Activated naive CD4-positive, alpha-beta T cell (primary cell): ENCODE measurements around the gene RAB7B.

Source experiments
- DNase-seq, 4 experiments: peaks; one replicate each; lab custom pipeline; 2025; lab: John Stamatoyannopoulos, UW

The RAB7B gene

DNA sequence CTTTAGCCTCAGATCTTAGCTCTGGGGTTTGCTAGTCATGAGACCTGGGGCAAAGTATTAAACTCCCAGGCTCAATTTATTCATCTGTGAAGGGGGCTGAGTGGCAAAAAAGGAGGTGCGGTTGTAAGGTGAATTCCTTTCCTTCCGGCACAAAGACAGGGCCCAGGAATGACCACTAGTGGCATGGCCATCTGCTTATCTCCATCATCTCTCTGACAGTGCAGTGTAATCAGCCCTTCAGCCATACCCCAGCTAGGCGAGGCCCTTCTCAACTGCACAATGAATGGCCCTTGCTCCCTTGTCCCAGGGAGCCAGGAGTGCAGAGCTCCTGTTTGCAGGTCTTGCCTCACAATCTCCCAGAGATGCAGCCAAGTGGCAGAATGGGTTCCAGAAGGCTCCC is 54.3 kb downstream of the RAB7B start:
- no peak for DNase-seq

DNA sequence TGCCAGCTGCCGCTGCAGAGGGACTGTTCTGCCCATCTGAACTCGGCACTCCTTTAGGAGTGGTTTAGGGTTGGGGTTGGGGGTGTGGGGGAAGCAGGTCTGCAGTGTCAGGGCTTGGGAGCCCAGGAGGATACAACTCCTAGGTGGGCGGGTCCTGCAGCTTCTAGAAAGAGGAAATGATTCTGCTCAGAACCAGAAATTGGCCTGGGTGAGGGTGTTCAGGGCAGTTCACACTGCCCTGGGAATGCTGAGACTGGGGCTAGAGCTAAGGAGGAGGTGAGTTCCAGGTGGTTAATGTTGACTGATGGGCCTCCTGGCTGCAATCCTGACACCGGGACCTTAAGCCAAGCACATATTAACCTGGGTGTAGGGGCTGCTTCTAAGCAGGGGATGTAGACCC is 55.2 kb downstream of the RAB7B start:
- no peak for DNase-seq

DNA sequence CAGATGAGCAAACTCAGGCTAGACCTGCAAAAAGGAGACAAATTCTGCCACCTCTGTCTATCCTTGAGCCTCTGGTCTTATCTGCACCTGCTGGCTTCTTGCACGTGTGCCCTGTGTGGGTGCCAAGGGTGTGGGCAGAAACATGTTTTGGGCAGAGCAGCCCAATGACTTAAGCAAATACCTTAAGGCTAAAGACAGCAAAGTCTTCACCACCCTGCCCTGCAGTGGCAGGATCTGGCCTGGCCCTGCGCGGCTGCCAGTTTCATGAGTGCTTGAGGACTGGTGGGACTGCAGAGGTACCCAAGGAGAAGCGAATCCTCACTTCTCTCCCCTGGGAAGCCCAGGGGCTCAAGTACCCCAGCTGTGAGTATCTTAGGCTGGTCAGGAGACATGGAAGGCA is 56.2 kb downstream of the RAB7B start:
- DNase-seq, result no peak

DNA sequence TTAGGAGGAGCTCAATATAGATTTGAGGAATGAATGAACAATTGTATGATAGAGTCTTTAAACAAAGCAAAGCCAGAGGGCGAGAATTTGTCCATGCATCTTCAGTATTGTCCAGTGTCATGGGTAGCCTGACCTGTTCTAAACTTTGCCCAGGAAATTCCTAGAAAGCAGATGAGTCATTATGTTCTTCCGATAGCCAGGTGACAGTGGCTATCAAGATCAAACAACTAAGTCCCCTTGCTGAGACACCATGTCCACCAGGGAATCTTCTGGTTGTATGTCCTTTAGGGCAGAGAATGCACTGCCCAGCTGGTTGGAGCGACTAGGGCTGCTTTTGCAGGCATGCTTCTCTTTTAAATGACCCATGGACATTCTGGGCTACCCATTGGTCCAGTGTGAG is 58.1 kb downstream of the RAB7B start:
- DNase-seq, result no peak

DNA sequence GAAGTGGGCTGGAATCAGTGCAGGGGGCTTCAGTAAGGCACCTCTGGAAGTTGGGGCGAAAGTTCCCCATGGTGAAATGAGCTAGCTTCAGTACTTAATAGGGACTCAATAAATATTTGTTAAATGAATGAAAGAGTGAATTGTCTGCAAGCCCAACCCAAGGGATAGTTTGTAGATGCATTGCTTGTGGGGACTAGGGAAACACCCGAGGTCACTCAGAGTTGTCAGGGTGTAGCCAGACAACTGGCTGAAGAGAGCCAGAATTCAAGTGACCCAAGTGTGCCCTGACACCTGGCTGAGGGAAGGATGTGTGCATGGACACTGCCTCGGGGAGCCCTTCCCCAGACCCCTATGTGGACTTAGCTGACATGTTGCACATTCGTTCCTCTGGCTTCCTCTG is 58.7 kb downstream of the RAB7B start:
- DNase-seq, result no peak

DNA sequence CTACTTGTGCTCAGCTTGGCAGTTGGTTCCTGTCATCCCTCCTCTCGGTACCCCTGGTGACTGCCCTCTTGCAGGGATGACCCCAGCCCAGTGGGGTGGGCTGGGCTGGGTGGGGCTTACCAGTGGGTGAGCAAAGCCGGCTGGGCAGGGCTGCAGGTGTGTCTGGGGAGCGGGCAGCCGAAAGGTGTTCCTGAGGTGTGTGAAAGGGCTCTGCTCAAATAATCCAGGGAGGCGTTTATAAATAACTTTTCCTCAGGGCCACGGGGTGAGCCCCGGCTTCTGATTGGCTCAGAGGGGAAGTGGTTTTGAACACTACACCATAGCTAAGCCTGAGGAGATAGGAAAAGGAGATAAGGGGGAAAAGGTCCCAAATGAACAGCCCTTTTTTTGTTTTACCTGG is 60.0 kb downstream of the RAB7B start, which contains the start of gene SLC26A9:
Gene SLC26A9, minus strand, starts transcription at position 212 of the 400 bp plus-strand sequence. CDS start 7,636 bp downstream, outside the sequence.
- no peak for DNase-seq

DNA sequence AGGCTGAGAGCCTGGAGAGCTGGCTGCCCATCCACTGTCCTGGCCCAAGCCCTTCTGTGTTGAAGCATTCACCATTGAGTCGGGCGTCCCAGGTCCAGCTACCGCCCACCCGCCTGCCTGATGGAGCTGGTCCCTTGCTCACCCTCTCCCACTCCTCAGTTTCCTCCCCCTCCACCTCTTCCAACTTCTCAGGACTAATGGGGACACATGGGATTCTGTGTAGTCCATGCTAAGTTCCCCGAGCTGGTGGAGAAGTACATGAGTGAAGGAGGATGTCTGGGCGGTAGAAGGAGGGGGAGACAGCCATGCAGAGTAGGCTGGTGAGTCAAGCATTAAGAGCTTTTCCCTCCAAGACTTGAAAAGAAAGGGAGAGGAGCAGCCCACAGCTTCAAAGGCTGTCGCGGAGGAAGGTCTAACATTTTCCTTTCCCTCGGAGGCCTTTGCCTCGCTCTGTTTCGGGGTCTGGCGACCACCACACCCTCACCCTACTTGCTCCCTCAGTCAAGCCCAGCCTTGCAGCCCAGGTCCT is 60.5 kb downstream of the RAB7B start:
- DNase-seq, result no peak

DNA sequence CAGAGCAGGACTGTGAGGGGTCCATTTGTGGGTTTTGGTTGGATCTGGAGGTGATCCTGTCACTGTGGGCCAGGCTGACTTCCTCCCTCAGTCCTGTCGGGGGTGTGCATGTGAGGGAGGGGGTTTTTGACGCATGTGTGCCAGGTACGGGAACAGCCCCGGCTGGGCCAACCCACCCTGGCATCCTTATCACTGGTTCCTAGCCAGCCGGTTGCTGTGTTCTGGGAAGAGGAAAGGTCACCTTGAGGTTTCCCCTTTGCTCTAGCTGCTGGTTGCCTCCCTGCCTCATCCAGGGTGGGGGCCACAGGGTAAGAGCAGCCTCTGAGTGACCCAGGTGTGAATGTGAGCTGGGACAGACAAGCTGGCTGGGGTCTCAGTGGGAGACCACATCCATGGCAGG is 62.5 kb downstream of the RAB7B start:
- no peak for DNase-seq

DNA sequence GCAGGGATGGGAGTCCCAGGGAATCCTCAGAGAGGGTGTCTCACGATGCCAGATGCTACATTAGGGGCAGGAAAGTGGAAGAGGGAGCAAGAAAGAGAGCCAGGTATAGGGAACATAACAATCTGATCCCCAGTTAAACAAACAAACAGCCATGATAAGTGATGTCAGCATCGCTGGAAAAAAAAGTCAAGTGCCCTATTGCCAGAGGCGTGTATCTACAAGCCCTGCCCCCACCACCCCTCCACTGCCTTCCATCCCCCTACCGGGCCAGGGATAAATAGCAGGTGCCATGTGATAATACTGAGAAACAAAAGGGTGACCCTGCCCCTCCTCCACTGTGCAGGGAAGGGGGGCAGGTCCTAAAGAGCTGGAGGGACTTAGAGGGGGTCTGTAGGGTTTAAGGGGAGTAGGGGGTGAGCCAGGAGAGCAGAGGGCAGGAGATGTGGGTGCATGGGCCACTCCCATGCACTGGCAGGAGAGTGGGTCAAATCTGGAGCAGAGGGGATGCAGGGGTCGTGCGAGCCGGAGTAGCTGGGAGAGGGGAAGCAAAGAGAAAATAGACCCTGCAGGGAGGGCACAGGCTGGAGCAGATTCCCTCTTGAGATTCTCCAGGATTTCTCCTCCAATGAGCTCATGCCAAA is 63.4 kb downstream of the RAB7B start:
- DNase-seq, result no peak

DNA sequence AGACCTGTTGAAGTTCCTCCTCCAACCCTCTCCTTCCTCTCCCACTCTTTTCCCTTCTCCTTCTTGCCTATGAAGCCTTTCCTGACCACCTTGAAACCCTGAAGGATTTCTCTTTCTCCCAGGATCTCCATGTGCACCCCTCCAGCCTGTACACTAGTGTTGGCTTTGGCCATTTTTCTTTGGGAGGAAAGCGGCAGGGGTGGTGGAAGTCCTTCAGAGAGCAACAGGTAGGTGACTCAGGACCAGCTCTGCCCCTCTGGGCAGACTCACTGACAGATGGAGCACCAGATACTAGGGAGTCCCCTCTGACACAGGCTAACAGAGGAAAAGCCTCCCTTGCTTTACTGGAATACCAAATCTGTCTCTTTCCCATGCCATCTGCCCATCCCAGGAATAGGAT is 64.5 kb downstream of the RAB7B start:
- no peak for DNase-seq

DNA sequence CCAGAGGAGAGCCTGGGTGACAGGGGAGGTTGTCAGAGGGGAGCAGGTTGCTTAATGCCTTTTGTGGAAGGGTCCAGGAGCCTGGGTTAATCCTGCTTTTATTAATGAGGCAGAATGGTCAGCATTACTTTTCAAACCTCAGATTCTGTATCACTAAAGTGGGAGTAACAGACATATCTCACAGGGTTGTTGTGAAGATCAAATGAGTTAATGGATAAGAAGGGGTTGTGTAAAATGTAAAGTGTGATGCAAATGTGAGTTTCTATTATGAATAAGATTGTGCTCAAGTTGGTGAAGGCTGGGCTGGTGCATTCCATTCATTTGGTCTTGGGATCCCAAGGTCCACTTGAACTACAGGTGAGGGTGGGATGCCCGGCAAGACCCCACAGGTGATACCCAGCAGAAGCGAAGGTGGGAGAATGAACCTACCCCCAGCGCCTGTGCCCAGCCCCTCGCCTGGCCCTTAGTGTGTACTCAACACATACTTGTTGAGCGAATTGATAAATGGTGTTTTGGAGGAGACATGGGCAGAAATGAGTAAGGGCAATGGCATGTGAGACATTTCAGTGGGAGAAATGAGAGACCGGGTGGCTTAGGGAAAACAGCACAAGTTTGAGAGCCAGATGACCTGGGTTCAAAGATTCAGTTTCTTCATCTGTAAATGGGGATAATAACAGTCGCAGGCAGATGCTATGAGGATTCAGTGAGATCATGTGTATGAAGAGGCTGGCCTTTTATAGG is 66.2 kb downstream of the RAB7B start:
- DNase-seq, result no peak

DNA sequence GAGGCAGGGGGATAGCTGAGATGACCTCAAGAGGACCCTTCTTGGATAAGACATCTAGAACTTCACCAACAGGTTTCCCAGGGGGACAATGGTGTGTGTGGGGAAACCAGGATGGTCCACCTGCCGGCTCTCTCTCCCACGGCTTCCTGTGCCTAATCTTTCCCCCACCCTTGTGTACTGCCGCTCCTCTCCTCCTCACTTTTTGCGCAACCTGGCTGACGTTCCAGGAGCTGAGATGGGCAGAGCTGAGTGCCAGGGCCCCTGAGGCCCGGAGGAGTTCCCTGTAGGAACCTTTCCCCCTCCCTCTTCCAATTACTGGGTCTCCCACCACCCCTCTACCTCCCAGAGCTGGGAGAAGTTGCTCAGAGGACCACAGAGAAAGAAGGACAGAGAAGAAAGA is 66.9 kb downstream of the RAB7B start:
- no peak for DNase-seq

DNA sequence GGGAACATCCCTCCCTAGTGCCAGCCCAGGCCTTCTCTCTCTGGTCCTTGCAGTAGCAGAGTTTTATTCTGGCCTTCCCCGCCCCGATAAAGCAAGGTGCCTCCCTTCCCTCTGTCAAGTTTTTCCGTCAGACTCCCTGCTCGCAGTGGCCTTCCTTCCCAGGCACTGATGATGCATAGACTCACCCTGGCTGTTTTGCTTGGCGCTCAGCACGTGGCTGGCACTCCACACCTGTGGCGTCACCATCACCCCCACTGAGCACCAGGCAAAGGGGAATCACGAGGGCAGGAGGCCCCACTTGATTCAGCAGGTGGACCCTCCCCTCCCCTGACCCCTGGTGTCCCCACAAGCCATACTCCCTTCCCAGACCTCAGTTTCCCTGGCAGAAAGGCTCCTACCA is 67.3 kb downstream of the RAB7B start:
- DNase-seq, result no peak

DNA sequence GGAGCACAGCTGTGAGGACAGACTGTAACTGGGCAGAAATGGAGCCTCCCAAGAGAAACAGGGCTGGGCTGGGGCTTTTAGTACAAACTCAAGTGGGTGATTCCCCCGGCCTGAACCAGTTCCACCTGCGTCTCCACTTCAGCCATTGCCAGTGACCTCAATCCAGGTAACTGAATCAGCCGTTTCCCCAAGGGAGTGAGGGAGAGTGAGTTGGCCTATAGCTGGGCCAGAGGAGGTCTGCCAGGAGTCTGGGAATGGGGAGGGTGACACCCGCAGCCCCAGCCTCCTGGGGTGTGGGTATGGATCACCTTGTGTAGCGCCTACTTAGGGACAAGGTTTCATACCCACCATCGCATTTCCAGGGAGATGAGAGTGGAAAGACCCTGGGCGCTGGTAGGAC is 68.4 kb downstream of the RAB7B start:
- DNase-seq, result no peak

DNA sequence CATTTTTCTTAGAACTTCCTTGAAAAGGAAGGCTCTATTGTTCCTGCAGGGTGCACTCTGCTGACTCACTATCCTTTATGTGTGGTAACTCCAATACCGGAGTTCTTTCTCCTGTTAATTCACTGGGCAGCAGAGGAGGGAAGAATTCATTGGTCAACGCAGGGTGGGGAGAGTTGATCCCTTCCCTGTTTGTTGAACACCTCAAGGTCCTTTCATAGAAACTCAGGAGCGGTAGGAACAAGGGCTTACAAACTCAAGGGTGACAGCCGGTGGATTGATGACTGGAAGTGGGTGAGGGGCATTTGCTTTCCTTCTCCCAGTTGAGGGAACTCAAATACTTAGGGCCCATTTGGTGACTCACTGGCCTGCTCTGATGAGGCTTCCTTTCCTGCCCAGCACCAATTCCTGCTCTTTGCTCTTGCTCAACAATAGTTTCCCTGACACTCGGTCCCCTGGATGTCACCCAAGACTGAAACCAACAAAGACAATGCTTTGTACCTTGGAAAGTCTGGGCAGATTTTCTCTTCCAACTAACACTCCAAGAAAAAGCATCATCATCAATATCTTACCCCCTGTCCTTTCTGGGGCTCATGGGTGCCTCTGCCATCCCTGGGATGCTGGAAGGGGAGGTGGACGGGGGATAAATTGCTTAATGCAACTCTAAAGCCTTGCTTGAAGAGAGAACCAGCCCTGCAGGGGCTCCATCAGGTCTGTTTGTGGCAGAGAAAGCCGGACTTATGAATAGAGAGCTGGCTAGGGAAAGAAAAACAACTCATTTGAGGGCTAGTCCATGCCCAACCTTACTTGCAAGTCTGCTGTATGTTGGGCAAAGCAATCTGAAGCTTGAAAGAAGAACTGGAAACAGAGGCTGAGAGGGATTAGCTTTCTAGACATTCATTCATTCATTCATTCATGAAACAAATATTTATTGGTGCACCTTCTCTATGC is 69.2 kb downstream of the RAB7B start:
- no peak for DNase-seq

DNA sequence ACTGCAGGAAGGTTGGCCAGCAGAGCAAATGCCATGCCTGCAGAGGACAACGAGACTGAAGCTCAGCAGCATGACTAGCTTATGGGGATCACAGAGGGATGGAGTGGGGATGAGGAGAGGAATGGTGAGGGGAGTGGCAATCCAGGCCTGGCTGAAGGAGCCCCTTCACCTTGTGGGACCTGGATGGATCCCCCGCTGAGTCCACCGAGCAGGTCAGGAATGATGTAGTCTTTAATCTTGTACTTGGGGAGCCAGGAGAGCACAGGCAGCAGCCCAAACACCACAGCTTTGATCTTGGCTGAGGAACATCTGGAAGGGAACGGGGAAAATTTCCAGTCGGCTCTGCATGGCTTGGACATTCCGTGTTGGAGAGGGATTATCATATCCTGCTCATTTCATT is 70.4 kb downstream of the RAB7B start:
- DNase-seq, result no peak

DNA sequence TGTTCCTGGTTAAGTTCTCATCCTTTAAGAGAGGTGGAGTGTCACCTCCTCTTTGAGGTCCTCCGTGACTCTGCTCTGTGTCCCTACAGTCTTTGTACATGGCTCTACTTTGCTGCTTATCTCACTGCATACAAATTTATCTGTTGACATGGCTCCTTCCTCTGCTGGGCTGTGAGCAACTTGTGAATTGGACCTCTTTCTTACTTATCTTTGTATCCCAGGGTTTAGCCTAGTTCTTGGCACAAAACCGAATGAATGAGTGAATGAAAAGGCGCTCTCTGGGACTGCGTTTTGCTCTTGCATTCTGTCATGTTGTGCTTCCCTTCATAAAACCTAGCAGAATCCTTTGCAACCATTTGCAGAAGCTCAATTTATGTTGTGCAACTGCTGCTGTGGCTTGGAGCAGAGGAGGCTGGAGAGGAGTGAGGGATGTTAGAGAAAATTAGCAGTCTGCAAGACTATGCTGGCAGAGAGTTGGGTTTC is 72.4 kb downstream of the RAB7B start:
- DNase-seq, result no peak

DNA sequence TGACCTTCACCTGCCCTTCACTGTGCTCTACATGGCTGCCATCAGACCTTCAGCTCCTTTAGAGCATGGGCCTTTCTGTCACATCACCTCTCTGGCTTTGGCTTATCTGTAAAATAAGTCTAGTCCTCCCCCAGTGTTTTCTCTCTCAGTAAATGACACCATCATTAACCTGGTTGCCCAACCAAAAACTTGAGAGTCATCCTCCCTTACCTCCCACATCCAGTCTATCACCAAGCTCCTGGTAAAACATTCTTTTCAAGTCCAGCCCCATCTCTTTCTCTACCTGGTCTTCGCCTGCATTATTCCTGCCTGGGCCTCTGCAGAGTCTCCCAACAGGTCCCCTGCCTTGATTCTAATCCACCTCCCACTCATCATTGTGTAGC is 73.0 kb downstream of the RAB7B start:
- no peak for DNase-seq

DNA sequence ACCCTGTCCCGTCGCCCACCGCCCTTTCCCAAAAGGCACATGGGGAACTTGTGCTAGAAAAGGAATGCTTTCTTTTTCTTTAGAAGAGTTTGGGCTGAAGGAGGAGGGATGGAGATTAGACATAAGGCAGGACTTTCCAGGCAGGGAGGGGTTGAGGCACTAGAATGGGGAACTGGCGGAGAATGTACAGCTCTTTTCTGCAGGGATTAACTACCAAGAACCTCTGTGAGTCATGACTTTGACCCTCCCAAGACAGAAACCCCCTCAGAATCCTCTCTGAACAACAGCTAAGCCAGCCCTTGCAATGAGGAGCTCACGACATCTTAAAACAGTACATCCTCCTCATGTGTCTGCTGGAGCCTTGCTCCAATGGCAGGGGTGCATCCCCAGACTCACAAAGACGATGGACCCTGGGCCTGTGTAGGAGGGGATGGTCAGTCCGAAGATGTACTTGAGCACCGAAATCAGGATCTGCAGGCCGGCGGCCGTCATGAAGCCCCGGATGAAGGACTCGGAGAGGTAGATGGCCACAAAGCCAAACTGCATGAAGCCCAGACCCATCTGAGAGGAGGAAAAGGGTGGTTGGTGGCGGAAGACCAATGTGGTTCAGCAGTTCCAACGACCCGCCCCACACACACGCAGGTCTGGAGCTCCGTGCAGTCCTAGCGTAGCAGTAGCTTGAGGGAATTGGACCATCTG is 73.5 kb downstream of the RAB7B start:
- no peak for DNase-seq

DNA sequence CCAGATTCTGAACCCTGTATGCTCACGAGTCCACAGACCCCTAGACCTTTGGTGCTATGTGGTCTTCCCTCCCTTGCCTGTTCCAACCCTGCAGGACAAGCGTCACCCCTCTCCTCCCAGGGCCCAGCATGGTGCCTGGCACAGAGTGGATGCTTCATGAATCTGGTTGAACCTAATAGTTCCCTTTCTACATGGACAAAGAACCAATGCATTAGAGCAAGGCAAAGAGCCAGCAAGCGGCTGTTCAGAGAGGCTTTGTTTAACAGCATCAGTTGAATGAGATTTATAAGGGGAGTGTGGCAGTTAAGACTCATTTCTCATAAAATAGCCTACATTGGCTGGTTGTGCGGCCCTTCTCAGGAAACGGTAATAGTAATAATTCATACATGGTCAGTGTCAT is 74.9 kb downstream of the RAB7B start:
- no peak for DNase-seq

DNA sequence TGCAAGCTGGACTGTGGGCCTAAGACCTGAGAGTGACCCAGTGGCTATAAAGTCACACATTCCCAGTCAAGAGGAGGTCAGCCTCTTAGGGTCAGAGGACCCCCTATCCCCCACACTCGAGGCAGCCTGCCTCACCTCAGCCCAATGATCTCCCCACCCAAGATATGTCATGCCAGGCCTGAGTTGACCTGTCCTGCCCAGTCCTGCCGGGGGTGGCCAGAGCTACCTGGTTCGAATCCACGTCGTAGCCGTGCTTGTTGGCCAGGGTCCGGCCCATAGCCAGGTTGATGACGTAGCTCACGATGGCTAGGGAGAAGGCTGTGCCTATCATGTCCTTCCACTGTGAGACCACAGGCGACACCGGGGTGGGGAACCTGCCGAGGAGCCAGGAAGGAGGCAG is 75.5 kb downstream of the RAB7B start:
- no peak for DNase-seq

DNA sequence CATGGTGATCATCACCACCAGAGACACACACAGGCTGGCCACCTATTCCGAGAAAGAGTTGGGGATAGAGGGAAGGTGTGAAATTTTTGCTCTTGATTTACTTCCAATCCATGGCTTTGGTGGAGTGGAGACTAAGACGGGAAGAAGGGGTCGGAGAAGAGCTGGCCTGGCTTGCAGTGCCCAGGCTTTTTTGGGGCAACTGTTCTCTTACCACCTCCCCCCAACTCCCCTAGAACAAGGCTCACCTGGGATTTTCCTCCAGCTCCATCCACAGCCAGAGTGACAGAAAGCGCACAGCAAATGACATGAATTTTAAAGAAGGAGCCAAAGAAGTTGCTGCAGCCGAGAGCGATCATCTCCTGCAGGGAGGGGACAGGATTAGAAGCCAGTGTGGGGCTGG is 75.9 kb downstream of the RAB7B start:
- no peak for DNase-seq
